Dermis blood vessel endothelial cell (primary cell): ENCODE data around the gene PHF21A. TPM values are rescaled to one million over a fixed set of nuclear protein-coding genes. Genes with fewer than 3 reads are reported as not detected.

Experiments
- DNase-seq: peaks from one replicate; pipeline ENCODE4 v3.0.0; 2010
- total RNA-seq: library from RNA; depleted of rRNA; stranded (reverse); fragments of >200 nt; gene quantifications from 2 replicates; pipeline ENCODE4 v1.2.3, GENCODE V29; 2014

Gene PHF21A
- 6.3 and 13.2 TPM in 2 replicates for total RNA-seq

DNA sequence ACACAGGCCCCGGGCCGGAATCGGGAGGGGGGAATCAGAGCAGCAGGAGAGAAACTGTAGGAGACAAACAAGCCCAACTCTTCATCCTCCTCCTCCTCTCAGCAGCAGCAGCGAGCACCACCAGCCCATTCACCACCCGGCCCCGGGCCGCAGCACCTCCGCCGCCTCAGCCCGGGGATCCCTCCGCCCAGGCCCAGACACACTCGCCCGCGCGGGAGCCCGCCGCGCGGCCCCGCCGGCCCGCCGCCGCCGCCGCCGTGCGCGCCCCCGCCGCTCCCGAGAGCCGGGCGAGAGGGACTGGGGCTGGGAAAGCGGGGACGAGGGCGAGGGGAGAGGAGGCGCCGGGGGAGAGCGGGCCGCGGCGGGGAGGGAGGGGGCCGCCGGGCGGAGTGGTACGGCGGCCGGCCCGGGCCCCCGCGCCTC, at the start of gene PHF21A:
TSS of gene PHF21A (minus strand) at position 154 of the 423 bp plus-strand sequence. CDS start 37,235 bp downstream, outside the sequence.
- peak; percentile 93 for DNase-seq

DNA sequence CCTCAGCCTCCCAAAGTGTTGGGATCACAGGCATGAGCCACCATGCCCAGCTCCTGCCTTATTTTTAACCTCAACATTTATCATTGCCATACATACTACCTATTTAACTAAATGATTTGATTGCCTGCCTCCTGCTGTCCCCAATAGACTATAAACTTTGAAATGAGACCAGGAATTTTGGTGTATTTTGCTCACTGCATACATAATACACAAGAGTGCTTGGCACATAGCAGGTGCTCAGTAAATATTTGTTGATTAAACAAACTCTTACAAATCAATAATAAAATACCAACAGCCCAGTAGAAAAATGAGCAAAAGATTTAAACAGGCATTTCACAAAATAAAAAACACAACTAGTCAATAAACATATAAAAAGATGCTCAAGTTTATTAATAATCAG, 49.5 kb upstream of the PHF21A start:
- DNase-seq = no peak

DNA sequence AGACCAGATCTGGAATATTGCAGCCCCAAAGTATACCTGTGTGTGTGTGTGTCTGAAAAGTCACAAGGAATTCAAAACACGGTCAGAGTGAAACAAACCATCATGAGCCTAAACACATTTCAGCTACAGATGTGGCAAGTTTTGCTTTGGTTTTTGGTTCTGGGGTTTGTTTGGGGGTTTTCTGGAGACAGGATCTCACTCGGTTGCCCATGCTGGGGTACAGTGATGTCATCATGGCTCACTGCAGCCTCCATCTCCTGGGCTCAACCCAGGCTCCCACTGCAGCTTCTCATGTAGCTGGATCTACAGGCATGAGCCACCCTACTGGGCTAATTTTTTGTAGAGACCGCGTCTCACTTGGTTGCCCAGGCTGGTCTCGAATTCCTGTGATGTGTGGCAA, 41.4 kb upstream of the PHF21A start:
- no peak for DNase-seq

DNA sequence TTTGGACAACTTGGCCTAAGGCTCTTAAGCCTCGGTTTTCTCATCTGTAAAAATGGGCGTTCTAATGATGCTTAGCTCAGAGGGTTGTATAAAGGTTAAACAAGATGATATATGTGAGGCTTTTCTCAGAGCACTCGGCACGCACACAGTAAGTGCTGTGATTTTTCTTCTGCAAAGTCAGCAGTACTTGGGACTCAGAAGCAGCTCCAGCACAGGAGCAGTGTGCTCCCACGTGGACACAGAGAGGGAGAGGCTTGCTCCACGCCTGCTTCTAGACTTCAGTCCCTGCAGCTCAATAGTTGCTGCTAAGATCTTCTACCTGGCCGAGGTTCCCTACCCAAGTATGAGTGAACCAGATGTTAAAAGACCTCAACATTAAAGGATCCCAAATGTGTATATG, 39.9 kb upstream of the PHF21A start:
- DNase-seq = no peak

DNA sequence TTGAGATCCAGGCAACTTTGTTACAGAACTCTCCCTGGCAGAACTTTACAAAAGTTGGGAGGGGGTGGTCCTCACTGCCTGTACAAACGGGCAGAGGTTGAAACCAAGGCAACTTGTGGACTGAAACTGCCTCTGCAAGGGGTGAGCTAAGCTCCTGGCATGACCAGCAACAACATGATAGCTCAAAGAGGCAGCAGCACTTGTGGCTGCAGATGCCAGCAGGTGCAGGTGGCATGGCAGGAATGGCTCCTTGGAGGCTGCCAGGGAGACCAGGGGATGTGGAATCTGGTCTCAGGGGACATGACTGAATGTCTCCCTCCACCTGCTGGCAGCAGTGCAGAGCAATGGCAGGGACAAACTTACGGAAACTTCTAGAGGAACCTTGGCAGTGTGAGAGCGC, 38.8 kb upstream of the PHF21A start:
- no peak for DNase-seq

DNA sequence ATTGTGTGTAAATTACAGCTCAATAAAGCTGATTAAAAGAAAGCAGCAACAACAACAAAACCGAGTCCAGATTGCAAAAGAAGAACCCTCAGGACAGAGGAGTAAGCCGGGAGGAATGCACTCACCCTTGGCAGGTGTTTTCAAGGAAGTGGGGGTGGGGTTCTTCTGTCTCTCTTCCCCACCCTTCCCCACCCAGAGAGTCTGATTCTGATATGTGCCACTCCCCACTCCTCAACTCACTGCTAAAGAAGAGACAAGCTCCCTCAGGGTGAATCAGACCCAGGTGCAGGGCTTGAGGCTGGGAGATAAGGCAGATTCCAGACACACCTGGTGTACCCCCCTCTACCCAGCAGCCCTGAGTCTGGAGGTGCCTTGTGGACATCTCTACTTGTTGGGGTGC, 38.4 kb upstream of the PHF21A start:
- DNase-seq = no peak

DNA sequence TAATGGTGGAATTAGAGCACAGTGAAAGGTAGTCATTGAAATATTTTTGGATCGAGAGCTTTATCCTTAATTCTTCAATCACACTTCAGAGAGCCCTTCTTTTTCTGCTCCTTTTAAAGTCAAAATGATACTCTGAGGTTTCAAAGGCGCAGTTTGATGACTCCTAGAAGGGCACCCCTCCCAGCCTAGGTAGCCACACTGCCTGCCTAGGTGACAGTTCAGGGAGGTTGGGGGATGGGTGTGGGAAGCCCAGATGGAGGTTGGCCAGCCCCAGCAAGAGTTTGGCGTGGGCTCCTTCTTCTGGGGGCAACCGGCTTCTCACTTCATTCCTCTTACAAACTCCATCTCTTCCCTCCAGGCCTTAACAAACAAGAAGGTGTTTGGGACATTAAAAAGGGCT, 28.6 kb upstream of the PHF21A start:
- no peak for DNase-seq

DNA sequence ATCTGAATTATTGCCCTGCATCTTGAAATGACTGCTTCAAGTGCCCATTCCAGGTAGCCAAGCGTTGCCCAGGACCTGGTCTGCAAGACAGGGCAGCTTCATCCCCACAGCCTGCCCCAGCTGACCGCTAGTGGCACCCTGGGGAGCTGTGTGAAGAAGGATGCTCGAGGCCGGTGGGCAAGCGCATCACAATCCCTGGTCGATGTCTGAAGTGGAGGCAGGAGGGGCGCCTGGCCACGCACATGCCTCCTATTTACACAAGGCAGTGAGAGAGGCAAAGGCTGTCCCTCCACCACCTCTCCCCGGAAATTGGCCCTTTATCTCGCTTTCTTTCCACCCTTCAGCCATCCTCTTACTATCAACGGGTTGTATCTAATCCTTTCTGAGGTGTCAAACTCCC, 28.1 kb upstream of the PHF21A start:
- DNase-seq = no peak

DNA sequence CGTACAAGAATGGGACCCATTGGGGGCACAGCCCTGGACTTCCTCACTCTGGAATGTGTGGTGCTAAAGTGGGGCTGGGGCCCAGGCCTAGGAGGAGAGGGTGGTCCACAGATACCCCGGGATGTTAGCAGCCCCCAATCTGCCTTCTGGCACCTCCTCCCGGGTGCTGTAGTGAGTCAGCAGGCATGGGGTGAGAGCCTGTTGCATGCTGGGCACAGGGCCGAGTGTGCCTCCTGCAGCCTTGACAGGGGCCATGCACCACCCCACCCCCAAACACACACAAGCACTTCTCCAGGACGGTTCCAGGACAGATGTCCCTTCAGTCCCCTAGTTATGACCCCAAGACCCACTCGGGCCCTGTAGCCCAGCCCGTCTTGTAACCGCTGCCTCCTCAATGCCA, 23.5 kb upstream of the PHF21A start:
- DNase-seq = no peak

DNA sequence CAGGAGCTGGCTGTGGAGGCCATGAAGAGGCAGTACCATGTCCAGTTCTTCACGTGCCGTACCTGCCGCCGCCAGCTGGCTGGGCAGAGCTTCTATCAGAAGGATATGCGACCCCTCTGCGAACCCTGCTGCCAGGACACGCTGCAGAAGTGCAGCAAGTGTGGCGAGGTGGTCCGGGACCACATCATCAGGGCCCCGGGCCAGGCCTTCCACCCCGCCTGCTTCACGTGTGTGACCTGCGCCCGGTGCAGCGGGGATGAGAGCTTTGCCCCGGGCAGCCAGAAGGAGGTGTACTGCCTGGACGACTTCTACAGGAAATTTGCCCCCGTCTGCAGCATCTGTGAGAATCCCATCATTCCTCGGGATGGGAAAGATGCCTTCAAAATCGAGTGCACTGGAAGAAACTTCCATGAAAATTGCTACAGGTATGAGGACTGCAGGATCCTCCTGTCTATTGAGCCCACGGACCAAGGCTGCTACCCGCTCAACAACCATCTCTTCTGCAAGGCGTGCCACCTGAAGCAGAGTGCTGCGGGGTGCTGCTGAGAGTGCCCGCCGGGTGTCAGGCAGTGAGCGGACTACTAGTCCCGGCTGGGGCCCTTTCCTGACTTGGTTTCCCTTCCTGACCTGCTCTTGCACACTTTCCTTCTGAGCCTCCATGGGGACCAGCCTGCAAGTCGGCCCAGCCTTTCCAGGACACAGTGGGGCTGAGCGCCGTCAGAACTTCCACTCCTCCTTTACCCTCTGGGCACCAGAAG, 22.0 kb upstream of the PHF21A start:
- DNase-seq = no peak

DNA sequence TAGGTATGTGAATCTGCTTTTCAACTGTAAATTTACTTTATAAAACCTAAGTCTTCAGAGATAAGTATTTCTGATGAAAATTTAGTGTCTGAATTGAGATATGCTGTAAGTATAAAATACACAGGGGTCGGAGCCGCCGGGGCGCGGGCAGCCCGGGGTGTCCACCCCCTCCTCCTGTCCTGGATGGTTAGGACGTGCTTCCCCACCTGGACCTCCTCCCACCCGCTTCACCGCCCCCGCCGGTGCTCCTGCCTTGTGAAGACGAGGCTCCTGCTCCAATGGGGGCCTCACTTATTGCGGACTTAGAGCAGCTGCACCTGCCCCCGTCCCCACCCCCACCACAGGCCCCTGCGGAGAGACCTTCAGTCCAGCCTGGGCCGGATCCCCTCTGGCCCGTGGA, 21.3 kb upstream of the PHF21A start:
- DNase-seq = no peak

DNA sequence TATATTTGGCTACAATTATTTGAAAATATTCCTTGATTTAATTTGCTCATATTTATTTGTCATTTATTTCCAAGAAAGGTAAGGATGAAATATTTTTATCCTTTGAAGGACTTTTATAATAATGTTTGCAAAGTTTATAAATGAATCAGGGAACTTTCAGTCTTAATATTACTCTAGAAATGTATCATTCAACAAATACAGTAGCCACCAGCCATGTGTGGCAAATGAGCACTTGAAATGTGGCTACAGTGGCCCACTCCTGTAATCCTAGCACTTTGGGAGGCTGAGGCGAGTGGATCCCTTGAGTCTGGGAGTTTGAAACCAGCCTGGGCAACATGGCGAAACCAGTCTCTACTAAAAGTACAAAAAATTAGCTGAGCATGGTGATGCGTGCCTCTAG, 20.3 kb upstream of the PHF21A start:
- DNase-seq = no peak

DNA sequence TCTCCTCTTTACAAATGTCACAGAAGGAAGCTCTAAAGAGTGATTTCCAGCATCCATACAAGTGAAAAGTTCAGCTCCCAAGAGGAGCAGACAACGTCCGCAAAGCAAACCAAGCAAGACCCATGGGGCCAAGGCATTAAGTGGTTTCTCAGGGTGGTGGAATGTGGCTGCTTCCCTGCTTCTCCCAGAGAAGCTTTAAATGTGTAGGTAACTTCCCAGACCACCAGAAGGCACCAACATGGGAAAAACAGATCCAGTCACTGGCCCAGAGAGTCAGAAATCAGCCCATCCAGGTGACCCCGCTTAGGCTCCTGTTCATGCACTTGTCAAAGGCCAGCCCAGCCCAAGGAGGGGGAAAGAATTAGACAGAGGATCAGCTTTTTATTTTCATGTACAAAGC, 13.3 kb upstream of the PHF21A start:
- no peak for DNase-seq

DNA sequence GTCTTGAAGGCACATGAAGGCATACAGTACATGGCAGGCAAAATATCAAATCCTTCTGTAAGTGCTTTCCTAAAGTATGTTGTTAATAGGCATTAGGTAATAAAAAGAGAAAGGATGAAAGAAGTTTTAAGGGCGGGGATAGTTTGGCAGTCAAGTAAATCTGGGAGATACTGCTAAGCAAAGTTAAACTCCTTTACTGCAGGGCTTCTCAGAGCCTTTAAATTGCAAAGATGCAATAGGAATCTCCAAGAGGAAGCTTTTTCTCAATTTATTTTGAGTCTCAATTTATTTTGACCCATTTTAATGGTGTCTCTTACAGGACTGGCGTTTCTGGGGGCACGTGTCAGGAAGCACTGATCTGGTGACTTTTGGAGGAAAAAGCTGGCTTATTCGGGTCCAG, 12.8 kb upstream of the PHF21A start:
- DNase-seq = no peak

DNA sequence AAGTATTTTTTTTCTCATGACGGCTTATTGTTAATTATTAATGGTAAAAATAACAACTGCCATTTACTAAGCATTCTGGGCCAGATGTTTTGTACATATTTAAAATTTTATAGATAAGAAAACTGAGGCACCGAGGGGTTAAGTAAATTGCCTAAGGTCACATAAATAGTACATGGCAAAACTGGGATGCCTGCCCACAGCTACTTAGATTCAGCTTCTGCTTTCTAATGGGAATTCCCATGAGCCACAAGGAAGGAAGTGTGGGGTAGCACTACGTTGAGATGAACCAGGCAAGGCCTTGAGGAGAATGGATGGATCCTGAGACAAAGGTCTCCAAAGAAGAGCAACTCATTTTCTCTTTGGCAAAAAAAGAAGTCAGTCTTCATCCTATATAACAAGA, 11.9 kb upstream of the PHF21A start:
- DNase-seq = no peak

DNA sequence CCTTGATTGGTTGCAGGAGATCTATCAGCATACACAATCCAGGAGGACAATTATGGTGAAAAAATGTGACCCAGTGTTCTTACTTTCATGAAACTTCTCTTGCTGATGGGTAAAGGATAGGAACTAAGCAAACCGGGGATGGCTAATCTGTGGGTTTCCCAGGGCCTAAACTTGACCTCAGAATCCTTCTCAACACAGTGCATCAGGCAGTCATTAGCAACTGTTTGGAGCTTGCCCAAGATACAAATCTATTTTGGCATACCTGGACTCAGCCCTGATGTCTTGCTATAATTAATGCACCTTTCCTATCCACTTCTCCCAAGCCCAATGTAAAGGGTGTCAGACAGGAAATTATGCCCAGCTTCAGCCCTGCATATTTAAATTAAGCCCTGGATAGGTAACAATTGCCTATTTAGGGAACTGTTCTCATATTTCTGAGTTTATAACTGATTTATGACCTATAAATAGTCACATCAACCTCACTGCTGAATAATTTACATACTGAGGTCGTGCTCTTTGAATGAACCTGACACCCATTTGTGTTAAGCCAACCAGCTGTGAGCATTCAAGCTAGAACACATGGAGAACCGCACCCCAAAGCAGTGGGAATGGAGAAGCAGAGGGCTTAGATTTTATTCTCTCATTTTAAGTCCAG, 9.2 kb upstream of the PHF21A start:
- DNase-seq = no peak

DNA sequence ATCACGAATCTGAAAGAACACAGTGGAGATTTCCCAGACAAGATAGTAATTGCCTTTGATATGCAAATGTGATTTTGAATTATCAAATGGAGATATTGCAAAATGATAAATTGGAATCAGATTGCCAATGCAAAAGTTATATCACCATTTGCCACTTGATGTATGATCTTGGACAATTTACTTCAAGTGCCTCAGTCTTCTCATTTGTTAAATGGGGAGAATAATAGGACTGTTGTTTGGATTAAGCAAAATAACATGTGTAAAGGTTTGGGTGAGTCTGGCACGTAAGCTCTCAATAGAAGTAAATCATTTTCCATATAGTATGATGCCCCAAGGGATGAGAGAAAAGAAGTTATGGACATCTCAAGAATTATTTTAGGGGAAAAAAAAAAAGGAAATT, 7.9 kb upstream of the PHF21A start:
- no peak for DNase-seq

DNA sequence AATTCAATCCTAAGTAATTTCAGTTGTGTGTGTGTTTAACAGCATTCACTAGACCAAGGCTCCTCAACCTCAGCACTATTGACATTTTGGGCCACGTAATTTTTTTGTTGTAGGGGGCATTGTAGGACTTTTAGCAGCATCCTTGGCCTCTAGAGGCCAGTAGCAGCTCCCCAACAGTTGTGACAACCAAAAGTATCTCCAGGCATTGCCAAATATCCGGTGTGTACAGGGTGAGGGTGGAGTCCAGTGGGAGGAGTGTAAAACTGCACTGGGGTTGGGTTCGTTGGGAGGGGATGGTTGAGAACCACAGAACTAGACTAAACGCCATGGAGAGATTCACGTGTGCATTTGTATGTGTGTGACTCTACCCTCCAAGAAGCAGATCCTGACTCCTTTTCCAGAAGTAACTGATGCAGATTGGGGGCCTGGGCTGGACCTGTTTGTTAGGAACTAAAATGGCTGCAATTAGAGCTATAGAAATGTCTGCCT, 5.9 kb upstream of the PHF21A start:
- no peak for DNase-seq

DNA sequence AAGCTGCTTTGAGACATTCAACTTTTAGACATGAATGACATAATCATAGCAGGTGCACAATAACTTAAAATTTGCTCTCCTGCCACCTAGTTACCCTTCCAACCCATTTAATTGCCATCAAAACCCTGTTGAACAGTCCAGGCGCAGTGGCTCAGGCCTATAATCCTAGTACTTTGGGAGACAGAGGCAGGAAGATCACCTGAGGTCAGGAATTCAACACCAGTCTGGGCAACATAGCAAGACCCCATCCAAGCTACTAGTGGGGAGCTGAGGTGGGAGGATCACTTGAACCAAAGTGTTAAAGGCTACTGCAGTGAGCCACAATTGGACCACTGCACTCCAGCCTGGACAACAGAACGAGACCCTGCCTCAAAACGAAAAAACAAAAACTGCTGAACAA, 4.0 kb upstream of the PHF21A start:
- DNase-seq = no peak

DNA sequence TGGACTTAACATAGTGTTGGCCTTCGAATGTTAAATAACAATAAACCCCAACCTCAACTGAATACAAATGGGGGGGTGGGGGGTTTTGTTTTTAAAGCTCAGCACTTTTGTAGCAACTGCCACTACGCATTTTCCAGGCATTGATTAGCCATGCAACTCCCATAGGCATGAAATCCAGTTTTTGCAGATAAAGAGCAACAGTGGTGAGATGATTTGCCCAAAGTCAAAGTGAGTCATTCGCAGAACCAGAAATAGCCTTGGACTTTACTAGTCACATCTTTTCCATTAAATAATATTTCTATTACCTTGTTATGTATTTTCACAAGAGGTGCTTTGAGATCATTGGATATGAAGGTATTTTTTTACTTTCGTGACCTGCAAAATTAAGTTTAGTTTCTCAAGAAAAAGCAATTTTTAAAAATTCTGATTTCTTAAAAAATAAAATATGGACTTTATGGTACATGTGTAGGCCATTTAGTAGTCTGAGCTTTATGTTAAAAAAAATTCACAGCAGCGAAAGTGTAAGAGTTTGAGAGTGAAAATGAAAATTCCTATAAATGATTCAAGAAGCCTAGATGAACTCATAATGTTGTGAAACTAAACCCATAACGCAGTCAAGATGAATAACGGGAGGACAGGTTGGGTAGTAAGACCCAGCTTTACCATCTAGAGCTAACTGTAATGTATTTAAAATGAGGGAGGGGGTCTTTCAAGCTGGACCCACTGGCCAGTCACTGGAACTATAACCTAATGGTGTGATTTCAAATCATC, 1.9 kb upstream of the PHF21A start:
- peak; percentile 20 for DNase-seq

DNA sequence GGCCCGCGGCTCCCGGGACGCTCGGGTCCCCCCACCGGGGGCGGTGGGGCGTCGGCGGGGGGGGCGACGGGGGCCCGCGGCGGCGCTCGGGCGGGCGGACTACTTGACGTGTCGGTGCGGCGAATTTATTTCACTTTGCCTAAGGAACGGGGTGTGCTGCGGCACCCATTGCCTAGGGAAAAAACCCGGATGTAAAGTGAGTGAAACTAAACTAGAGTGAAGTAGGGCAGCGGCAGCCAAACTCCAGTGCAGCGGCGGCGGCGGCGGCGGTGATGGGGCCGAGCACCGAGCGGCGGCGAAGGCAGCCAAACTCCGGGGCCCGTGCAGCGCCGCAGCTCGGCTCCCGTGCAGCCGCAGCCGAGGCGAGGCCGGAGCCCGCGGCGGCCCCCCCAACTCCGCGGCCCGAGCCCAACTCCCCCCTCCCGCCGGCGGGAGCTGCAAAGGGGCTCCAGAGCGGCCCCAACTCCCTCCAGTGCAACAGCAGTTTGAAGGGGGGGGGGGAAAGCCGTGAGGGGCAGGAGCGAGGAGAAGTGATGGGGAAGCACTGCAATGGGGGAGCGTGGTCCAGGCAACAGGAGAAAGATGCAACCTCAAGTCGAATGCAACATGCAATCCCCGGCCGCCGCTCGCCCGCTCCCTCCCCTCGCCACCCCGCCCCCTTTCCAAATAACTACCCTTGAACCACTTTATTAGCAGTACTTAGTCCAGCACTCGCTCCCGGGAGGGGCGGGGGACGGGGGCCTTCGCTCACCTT, 647 bp upstream of the PHF21A start:
- DNase-seq = peak; percentile 92

DNA sequence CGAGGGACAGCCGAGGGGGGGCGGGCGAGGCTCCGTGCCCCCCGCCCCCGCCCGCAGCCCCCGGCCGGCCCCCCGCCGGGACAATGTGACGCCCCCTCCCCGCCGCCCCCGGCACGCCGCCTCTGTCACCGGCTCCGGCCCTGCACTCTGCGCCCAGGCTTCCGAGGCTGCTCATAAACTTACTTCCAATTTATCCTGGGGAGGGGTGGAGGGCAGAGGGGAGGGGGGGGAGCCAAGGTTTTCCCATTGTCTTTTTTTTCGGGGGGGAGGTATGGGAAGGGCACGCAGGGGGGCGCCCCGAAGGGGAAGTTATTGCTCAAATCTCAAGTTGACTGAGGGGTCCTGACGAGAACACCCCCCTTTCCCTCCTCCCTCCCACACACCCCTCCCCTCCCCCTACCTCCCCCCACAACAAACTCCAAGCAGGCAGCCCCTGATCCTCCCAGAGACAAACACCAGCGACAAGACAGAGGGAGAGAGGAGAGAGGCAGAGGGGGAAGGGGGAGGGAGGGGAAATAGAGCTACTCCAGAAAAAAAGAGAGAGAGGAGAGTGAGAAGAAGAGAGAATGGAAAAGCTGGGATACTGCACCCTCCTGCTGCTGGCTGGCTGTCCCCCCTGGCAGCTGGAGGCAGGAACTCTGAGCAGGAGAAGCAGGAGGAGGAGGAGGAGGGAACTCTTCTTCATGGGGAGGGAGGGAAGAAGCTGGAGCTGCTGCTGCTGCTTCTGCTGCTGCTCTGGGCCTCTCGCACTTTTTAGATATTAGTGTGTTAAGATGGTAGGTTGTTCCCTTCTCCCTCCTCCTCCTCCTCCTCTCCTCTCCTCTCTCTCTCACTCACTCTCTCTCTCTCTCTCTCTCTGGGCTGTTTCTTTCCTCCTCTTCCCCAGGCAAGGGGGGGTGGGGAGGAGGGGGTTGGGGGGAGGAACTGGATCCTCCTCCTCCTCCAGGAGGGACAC, 631 bp downstream of the PHF21A start:
- DNase-seq = peak; percentile 66
